SW 1271 (cell line): Measurements from ENCODE around the gene NTSR1.

Experiments
- DNase-seq, 2 experiments: peaks; one replicate each; lab custom pipeline; 2025; lab: John Stamatoyannopoulos, UW

The NTSR1 gene

DNA sequence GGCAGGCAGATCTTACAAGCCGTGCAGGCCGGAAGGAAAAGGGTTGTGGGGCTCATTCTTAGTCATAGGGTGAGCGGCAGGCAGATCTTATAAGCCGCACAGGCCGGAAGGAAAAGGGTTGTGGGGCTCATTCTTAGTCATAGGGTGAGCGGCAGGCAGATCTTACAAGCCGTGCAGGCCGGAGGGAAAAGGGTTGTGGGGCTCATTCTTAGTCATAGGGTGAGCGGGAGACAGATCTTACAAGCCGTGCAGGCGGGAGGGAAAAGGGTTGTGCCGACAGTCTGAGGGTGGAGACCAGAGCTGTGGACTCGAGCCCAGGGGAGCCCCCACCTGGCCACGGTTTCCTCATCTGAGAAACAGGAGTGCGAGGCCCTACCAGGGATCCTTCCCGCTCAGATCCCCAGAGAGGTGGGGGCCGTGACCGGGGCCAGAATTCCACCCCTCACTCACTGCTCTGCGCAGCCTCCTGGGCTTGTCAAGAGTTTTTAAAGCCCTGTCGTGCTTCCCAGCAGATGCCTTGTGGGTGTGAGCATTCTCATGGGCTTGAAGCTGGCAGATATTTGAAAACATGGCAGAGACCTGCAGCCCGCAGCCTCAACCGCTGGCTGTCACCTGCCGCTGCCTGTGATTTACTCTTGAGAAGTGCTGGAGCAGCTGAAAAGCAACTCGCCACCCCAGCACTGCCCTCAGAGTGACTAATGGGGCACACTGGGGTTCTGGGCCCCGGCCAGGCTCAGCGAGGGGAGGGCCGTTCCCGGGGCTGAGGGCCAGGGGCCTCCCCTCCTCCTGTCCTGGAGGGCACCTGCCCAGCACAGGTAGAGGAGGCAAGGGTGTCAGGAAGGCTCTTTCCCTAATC is 31.9 kb downstream of the NTSR1 start:
- peak; percentile 88 to 92 for DNase-seq

DNA sequence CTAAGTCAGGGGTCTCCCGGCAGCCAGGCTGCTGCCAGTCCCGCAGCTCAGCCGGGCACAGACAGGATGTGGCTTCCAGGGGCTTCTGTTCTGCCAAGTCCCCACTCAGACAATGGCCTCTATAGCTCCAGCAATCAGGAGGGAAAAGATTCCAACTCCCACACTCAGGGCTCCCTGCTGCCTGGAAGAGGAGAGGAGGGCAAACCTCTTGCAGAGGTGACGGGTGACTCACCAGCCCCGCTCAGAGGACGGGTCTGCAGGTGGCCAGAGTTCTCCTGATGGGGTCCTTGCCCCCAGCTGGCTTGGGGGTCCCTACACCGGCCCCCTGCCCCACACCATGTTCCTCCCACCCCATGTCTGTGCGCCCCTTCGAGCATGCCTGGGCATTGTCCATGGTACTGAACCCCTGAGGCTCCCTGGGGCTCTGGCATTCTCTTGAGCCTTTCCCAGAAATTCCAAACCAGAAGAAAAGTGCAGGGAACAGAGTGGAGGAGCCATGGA is 32.6 kb downstream of the NTSR1 start:
- DNase-seq: no peak

DNA sequence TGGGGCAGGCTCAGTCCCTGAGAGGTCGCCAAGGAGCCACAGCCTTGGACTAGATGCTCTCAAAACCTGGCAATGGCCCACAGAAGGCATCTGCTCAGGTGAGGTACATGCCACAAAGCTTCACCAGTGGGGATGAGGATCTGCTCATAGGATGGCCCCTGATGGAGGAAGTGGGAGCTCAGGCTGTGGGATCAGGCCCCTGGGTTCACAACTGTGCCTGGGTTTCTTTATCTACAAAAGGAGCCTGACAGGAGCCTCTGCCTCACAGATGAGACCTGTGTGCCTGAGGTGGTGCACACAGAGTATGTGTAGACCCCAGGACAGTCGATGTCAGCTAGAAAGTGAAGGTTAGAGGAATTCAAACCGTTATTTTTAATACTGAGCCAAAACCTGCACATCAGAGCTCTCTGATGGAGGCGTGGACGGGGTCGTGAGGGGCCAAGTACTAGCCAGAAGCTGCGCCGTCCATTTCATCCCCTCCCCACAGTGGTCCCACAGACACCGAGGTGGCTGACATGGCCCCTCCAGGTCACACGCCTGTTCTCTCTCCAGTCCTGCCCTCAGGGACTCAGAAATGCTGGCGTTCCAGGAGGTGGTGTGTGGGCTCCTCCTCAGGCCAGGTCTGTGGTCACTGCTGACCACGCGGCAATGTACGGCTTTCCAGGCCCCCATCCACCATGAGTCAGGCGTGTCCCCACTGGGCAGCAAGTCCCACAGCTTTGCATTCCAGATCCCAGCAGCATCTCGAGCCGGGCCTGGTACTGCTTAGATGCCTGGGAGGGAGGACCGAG is 33.3 kb downstream of the NTSR1 start:
- no peak for DNase-seq

DNA sequence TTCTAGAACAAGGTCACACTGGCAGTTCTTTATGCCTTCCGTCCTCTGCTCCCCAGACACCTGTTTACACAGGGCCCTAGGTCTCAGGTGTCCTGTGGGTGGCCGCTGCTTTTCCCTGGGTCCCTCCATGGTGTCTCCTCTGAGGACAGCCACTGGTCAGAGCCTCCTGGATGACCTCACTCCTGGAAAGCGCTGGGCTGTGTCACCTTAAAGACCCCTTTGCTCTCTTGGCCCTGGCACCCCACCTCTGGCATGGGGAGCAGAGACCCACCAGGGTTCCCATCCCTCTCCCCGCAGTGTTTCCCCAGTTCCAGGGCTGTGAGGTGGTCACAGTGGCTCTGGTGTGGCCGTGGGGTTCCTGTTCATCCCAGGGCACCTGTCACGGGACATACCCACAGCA is 33.9 kb downstream of the NTSR1 start:
- DNase-seq: no peak

DNA sequence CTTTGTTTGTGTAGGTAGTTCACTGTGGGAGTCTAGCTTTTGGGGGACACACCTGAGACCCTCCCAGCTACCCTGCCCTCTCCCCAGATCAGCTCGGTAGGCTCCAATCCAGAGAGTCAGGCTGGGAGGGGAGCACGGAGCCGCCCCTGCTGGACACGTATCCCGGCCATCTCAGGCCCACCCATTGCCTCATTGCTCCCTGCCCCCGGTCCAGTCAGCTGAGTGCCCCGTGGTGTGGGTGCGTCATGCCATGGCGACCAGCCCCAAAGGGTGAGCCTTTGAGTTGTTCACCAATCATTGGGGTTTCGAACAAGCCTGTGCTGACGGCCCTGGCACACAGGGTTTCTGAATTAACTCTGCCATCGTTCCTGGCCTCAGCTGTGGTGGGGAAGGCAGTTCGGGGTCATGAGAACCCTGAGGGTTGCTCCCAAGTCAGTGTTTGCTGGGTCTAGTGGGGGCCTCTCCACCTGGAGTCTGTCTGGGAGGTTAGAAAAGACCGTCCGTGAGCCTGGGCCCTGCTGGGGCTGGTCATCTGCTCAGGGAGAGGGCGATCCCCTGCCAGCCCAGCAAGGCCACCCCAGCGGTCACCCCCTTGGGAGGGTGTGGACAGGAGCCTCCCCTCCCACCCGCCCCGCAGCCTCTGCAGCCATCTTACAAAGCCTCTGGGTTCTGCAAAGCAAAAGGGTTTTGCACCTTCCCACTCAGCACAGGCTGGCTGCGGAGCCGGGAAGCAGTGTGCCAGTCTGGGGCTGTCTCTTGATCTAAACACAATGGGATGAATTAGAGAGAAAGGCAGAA is 34.5 kb downstream of the NTSR1 start:
- DNase-seq: no peak

DNA sequence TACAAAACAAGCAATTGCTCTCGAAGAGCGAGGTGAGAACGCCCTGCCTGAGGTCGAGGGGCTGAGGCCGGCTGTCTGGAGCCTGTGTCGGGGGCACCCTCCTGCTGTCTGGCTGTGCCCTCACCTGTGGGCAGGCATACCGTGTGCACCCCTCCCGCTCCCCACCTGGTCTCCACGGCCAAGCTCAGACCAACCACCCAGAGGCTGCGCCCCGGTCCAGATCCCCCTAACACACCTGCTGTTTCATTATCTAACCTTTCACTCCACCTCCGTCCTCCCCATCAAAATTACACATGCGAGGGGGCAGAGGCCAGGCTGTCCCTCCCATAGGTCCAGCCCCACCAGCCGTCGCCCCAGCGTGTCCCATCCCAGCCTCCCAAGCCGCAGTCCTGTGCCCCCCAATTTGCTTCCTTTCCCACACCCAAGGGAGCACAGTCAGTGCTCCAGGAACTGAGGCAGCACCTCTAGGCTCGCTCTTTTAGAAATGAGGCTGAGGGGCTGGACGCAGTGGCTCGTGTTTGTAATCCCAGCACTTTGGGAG is 35.2 kb downstream of the NTSR1 start:
- no peak for DNase-seq

DNA sequence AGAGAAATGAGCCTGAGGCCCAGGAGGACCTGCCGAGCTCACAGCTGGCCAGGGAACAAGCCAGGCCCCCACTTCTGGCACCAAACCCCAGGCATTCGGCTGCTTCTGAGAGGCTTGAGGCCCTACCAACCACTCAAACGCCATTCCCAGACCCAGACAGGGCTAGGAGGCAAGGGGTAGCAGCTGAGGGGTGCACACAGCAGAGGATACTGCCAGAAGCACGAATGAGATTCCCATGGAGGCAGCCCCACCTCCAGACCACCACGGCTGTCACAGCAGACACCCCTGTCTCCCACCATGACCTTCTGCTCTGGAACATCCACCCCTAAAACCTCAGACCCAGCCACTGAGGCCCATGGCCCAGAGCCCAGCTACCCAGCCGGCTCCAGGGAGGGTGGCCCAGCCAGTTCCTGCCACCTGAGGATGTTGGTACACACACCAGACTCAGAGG is 36.1 kb downstream of the NTSR1 start:
- no peak for DNase-seq

DNA sequence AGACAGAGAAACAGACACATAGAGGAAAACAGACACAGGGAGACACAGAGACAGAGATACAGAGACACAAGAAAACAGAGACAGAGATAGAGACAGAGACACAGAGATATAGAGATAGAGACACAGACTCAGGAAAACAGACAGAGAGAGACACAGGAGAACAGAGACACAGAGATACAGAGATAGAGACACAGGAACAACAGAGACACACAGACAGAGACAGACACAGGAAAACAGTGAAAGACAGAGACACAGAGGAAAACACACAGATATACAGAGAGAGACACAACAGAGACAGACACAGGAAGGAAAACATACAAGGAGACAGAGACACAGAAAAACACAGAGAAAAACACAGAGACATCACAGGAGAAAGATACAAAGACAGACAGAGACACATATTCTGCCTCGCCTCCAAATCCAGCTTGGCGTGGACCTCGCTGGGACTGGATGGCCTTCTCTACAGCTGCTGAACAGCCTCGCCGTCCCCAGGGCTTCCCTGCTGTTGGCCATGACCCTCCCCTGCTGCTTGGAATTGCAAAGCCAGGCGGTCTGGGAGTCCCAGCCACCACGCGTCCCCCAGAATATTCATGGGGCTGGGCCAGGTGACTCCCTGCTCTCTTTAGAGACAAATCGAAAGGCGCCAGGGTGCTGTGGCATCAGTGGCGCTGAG is 36.8 kb downstream of the NTSR1 start:
- no peak for DNase-seq

DNA sequence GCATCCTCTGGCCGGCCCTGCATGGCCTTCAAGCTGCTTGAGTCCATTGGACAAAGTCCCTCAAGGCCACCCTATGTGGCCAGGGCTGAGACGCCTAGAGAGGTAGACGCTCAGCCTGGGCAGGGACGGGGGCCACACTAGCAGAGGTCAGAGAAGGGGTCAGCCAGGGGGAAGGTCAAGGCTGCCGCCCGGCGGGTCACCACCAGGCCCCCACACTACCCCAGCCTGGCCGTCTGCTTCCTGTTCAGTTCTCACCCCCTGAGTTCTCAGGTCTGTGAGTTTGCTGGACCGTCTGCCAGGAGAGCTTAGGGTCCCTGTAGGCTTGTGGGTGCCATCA is 37.3 kb downstream of the NTSR1 start:
- DNase-seq: no peak

DNA sequence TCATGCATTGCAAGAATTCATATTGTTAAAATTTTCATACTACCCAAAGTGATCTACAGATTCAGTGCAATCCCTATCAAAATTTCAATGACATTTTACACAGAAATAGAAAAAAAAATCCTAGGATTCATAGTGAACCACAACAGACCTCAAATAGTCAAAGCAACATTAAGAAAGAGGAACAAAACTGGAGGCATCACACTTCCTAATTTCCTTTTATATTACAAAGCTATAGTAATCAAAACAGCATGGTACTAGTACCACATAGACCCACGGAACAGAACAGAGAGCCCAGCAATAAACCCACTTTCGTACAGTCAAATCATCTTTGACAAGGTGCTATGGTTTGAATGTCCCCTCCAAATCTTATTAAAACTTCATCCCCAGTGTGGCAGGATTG is 39.7 kb downstream of the NTSR1 start:
- DNase-seq: no peak

DNA sequence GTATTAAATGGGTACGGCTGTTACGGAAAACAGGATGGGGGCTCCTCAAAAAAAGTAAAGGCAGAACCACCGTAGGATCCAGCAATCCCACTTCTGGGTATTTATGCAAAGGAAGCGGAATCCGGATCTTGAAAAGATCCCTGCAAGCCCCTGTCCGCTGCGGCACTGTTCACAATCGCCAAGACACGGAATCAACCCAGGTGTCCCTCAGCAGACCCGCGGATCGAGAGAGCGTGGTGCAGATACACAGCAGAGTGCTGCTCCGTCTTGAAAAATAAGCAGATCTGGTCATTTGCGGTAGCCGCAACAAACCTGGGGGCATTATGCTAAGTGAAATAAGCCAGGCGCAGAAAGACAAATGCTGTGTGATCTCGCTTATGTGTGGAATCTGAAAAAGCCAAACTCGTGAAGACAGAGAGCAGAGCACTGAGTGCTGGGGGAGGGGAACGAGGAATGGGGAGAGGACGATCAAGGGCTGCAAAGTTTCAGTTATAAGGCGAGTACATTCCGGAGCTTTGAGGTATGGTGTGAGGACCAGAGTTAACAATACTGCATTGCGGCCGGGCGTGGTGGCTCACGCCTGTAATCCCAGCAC is 41.3 kb downstream of the NTSR1 start:
- DNase-seq: no peak

DNA sequence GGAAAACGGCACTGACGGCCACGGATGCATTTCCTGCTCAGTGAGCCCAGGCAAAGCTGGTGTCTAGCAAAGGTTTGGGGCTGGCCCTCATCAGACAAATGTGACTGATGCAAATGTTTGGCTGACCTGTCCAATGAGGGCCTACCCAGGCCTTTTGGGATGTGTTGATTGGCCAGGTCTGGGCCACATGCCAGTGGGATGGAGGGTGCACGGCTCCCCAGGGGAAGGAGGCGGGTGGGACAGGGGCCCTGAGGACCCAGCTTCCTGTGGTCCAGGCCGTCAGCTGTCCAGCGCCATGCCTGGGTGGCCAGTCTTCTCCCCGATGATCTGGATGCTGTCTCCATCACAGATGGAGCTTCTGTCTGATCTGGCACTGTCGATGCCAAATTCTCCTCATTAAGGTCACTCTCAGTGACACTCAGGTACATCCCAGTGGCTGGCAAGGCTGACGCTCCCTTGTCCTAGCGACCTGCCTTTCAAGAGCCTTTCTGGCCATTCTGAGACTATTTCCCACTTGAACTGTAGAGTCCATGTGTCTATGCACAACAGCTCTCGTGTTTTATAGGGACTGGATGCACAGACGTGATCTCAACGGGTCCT is 43.0 kb downstream of the NTSR1 start:
- no peak for DNase-seq

DNA sequence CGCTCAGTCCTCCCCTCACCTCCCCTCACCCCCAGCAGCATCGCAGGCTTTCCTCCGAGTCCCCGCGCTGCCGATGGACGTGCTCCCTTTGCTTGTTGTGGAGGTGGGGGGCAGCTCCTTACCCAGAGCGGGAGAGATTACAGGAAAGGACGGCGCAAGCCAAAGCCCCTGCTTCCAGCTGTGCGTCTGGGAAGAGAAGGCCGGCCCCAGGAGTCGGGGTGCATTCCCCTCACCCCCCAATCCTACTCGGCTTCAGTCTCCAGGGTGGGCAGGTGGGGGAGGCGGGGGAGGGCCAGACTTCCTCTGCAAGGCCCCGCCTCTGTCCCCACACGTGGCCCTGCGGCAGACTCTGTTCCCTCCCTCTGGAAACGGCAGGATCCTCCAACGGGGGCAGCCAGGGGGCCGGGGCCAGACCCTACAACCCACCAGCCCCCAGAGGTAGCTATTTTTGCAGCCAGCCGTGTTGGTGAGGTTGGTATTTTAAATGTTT is 43.6 kb downstream of the NTSR1 start:
- no peak for DNase-seq

DNA sequence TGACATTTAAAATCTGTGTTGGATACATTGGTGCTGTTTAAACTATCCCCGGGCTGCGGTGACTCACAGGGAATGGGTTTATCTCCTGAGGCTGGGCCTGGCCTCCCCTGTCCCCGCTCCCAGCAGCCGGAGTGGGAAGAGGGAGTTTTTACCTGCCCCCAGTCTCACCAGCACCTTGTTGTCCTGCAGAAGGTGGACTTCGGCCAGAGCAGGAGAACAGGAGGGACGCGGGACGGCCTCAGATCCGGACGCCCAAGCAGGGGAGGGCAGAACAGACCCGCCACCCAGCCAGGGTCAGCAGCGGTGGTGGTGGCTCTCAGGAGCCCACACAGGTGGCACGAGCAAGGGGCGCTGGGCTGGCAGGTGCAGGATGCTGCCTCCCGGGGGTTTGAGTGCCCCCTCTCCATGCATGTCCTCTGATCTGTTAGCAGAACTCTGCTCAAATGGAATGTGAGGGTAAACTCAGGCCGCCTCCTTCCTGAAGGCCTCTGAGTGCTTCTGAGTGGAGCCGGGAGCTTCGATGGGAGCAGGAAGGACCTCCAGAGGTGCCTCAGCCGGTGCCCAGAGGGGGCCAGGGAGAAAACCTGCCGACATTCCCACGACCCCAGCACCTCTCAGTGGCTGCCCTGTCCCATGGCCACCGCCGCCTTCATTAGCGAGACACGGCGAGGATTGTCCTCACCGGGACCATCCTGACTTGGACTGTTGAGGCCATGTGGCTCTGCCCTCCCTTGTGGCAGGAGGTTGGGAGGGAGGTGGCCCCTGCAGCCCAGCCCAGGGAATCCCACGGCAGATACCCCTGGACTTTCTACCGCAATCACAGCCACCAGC is 44.2 kb downstream of the NTSR1 start:
- no peak for DNase-seq

DNA sequence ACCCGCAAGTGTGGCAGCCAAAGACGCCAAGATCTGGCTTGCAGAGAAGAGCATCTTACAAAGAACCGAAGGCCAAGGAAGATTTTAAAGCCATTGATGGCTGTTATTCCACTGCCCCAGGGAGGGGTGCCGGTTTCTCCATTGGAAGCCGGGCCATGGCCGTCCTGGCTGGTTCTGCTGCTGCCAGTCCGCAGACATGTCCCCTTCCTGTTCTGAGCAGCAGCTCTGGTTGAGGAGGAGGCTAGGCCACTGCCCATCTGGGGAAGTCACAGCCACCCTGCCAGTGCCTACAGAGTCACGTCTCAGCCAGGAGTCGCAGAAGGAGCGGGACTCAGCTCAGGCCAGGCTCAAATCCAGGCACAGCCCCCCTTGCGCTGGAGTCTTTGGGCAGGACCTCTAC is 45.0 kb downstream of the NTSR1 start:
- DNase-seq: no peak

DNA sequence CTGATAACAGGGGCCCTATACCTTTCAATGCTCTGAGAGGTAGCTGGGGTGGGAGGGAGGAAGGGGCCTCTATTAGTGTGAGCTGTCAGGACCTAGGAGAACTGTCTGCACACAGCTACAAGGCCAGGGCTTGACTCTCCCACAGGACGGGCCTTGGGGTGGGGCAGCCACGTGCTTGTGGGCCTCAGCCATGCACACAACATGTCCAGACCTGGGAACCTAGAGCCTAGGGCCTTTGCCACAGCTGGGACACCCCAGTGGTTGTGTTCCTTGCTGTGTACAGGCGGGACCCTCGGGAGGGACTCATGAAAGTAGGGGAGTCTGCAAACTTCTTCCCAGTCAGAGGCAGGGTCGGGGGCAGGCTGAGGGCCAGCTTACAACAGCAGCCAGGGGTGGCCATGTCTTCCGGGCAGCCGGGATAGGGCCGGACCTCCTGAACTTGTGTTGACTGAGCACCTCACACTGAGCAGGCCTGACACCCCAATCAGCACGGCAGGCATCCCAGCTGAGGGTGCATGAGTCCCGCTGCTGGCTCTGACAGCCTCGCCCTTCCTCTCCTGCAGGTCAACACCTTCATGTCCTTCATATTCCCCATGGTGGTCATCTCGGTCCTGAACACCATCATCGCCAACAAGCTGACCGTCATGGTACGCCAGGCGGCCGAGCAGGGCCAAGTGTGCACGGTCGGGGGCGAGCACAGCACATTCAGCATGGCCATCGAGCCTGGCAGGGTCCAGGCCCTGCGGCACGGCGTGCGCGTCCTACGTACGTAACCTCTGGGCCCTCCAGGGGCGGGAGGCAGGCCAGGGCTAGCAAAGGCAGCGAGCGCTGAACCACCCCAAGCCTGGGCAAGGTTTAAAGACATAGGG is 45.7 kb downstream of the NTSR1 start:
- DNase-seq: no peak

DNA sequence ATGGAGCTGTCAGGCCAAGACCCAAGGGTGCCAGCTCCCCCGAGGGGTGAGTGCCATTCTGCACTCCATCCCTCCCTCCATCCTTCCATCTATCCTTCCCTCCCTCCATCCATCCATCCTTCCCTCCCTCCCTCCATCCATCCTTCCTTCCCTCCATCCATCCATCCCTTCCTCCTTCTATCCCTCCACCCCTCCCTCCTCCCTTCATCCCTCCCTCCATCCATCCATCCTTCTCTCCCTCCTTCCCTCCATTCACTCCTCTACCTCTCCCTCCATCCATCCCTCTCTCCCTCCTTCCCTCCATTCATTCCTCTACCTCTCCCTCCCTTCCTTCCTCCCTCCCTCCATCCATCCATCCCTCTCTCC is 46.3 kb downstream of the NTSR1 start:
- DNase-seq: no peak

DNA sequence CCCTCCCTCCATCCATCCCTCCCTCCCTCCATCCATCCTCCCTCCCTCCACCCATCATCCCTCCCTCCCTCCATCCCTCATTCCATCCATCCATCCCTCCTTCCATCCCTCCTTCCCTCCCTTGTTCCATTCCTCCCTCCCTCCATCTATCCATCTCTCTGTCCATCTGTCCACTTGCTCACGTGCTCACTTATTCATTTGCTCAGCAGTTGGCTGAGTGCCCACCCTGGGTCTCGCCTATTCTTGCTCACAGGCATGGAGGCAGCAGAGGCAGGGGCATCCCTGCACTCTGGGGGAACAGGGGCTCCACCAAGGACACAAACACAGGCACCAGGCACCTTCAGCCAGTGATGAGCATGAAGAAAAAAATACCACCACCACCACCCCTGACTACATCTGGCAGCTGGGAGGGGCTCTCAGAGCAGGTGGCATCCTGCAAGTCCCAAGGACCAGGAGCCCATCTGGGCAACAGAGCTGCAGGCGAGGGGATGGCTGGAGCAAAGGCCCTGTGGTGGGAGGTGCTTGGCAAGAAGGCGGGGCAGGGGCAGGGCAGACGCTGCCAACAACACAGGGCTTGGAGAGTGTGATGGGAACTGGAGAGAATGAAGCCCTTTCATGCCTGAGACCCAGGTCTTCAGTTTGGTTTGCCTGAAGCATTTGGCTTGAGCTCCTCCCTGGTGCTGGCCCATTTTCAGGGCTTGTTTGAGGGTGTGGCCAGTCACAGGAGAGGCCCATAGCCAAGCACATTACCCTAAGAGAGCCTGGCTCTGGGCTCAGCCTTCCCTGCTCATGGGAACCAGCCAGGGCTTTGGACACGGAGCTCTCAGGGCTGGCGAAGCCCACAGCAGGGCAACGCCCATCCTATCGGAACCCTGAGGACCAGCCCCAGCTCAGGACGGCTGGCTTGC is 47.4 kb downstream of the NTSR1 start:
- DNase-seq: no peak
